Spleen (tissue), 11 donors: ENCODE data around the gene ANP32A. TPM values are rescaled to one million over a fixed set of nuclear protein-coding genes. Genes with fewer than 3 reads are reported as not detected.

Source experiments
- DNase-seq: peaks from one replicate; pipeline ENCODE4 v3.0.0-alpha.2; 2020
- H3K27ac ChIP-seq, 8 donors: fragments of 200-600 bp; sonication (generic) in 7 of 8; 1 replicate in 4 of 8; 2 replicates in 4 of 8; pipeline versions ENCODE4 v1.5.0 to v1.8.0; 2016 to 2021; ENCODE audit warnings: inconsistent platforms in 4 of 8, mild to moderate bottlenecking in 4 of 8, moderate library complexity in 1 of 8
- H3K27me3 ChIP-seq, 7 donors: fragments of 200-600 bp; sonication (generic) in 6 of 7; replicated peaks in 1 of 7; 1 replicate in 4 of 7; 2 replicates in 3 of 7; pipeline versions ENCODE4 v1.5.0 to v1.8.0; 2016 to 2021; ENCODE audit warnings: inconsistent platforms in 3 of 7, mild to moderate bottlenecking in 1 of 7
- H3K36me3 ChIP-seq, 6 donors: fragments of 200-600 bp; sonication (generic) in 5 of 6; 1 replicate in 4 of 6; 2 replicates in 2 of 6; pipeline versions ENCODE4 v1.5.0 to v1.8.0; 2016 to 2021; ENCODE audit warnings: inconsistent platforms in 2 of 6
- H3K4me1 ChIP-seq, 6 donors: fragments of 200-600 bp; sonication (generic) in 5 of 6; 1 replicate in 3 of 6; 2 replicates in 3 of 6; pipeline versions ENCODE4 v1.5.0 to v1.8.0; 2016 to 2021; ENCODE audit warnings: inconsistent platforms in 3 of 6
- H3K4me3 ChIP-seq, 8 donors: fragments of 200-600 bp; sonication (generic) in 7 of 8; 1 replicate in 4 of 8; 2 replicates in 4 of 8; pipeline versions ENCODE4 v1.5.0 to v1.8.0; 2016 to 2021; ENCODE audit warnings: inconsistent platforms in 4 of 8, mild to moderate bottlenecking in 4 of 8, moderate library complexity in 2 of 8
- H3K9me3 ChIP-seq, 8 donors: fragments of 200-600 bp; sonication (generic) in 7 of 8; 1 replicate in 4 of 8; 2 replicates in 4 of 8; pipeline versions ENCODE4 v1.5.0 to v1.8.0; 2016 to 2021; ENCODE audit warnings: inconsistent platforms in 4 of 8
- POLR2A ChIP-seq, 3 donors: fragments of 450-650 bp; IDR thresholded peaks; one replicate each; pipeline ENCODE4 v1.5.1; 2017; ENCODE audit warnings: antibody characterized with exemption in 3 of 3, mild to moderate bottlenecking in 1 of 3
- POLR2AphosphoS5 ChIP-seq, 3 donors: sonication (generic); formaldehyde crosslinking; IDR thresholded peaks; one replicate each; pipeline ENCODE4 v1.5.1; 2017; ENCODE audit warnings: antibody characterized with exemption in 3 of 3
- WGBS, 5 donors: extraction: QIAGEN DNeasy Blood & Tissue Kit in 3 of 5; methylation state at CpG; one replicate each; pipeline versions ENCODE4 v1.1.5 to v1.1.7; 2013 to 2018; 5-methylcytosine and 5-hydroxymethylcytosine counted together
- intact Hi-C: fragments of 100-400 bp; cut with DNase I; formaldehyde crosslinking; loops from one replicate; pipeline ENCODE4 v1.15.0; 2023; ENCODE audit warnings: low total_unique reads
- polyA plus RNA-seq, 3 donors: library from polyadenylated mRNA; stranded (reverse); fragments of 200-250 nt; gene quantifications; one replicate each; pipeline ENCODE4 v1.2.1, GENCODE V29; 2013
- total RNA-seq, 7 donors: library from RNA; depleted of rRNA in 3 of 7; stranded (reverse); fragments of >200 nt in 3 of 7; fragmentation: NEBNext Ultra II Directional in 4 of 7; extraction: Animal tissue kit (Norgen Biotek cat#: 25700) in 4 of 7; gene quantifications; one replicate each; pipeline versions ENCODE4 v1.1.0 to v1.2.1, GENCODE V29; 2016 to 2021
- TF ChIP-seq, protein P1 (sequence below), 11 experiments: fragments of 200-600 bp in 7 of 11; fragments of 450-650 bp in 4 of 11; sonication (generic) in 4 of 11; IDR thresholded peaks in 8 of 11; conservative IDR thresholded peaks in 3 of 11; 1 replicate in 7 of 11; 2 replicates in 4 of 11; pipeline versions ENCODE4 v1.4.0 to v1.8.0; 2016 to 2021; ENCODE audit warnings: antibody characterized with exemption in 11 of 11, inconsistent platforms in 4 of 11, mild to moderate bottlenecking in 1 of 11
- donor health status: healthy with polysubstance abuse.
- donor health status: DM: no; HTN: no; CAD: no; lungs with moderate emphysema.
- donor health status: DM: no; HTN: no; CAD: no.
- donor health status: Bipolar disorder and iron deficiency.
- donor health status: healthy.
- donor health status: DM: no; HTN: no; CAD: no.
- donor health status: DM: yes; HTN: yes; CAD: no.

ANP32A gene
- total and polyA plus RNA-seq, 10 donors: 58.6 to 163 (median 102) TPM

DNA sequence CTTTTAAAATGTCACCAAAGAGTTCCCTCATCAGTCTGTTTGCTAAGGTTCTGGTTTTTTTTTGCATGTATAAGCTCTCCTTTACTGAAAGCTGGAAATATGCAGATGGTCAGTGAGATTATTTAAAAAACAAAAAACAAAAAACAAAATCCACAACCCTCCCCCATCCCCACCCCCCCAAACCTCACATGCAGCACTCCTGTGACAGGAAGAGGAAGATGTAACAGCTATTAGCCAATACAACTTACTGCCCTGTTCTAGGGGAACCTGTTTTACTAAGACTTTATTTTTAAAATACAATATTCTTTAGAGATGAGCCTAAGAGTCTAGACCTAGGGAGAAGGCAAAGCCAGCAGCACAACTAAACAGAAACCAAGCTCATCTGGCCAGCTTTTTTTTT, 39.5 kb downstream of the ANP32A start:
- Histone ChIP-seq H3K27ac (peak overlapping the region in 7 of 8 donors; percentile 82 to 94 (median 89)), H3K36me3 (peaks cover 0 to 92% (median 58%) of the 10 kb centered on the region in 6 donors), H3K4me3 (peak overlapping the region in 3 of 8 donors; percentile 13 to 58 (median 20)), H3K27me3 (no peaks in the 10 kb centered on the region), H3K4me1 (peaks cover 10 to 75% (median 36%) of the 10 kb centered on the region in 6 donors), H3K9me3 (no peaks in the 10 kb centered on the region)
- DNase-seq: no peak
- TF ChIP-seq, protein P1, sequence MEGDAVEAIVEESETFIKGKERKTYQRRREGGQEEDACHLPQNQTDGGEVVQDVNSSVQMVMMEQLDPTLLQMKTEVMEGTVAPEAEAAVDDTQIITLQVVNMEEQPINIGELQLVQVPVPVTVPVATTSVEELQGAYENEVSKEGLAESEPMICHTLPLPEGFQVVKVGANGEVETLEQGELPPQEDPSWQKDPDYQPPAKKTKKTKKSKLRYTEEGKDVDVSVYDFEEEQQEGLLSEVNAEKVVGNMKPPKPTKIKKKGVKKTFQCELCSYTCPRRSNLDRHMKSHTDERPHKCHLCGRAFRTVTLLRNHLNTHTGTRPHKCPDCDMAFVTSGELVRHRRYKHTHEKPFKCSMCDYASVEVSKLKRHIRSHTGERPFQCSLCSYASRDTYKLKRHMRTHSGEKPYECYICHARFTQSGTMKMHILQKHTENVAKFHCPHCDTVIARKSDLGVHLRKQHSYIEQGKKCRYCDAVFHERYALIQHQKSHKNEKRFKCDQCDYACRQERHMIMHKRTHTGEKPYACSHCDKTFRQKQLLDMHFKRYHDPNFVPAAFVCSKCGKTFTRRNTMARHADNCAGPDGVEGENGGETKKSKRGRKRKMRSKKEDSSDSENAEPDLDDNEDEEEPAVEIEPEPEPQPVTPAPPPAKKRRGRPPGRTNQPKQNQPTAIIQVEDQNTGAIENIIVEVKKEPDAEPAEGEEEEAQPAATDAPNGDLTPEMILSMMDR (IDR thresholded peaks at IDR 0.05 in 8 of 11, conservative IDR thresholded peaks at IDR 0.05 in 3 of 11): no peak
- no peak for TF ChIP-seq POLR2A (IDR thresholded peaks at IDR 0.05)
- no peak for TF ChIP-seq POLR2AphosphoS5 (IDR thresholded peaks at IDR 0.05)
- intact Hi-C loops: loop anchor here (5.0 kb wide), 1 partner anchor 46 kb away; no protein-coding TSS in a partner anchor

DNA sequence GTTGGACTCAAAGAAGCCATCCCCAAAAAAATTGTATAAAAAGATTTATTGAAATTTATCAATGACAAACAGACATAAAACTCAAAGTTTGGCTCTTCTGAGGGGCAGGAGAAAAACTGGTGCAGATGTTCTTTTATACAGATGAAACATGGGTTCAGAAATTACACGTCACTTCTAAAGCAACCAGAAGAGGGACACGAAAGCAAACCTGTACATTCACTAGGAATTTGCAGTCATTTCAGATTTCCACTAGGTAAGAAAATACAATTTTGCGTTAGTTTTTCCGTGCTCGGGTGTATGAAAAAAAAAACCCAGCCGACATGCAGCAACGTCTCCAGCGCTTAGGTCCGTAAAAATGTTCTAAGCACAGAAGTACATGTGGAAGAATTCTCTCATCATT, 41.8 kb downstream of the ANP32A start:
- no peaks in the 10 kb centered on the region for H3K9me3 ChIP-seq
- H3K4me3 ChIP-seq: no peak overlapping the region
- no peak overlapping the region for H3K27ac ChIP-seq
- H3K4me1 ChIP-seq: peaks cover 10 to 68% (median 38%) of the 10 kb centered on the region in 6 donors
- peaks cover 0 to 68% (median 39%) of the 10 kb centered on the region in 6 donors for H3K36me3 ChIP-seq
- intact Hi-C loops: no loop called here
- no peak for TF ChIP-seq POLR2A (IDR thresholded peaks at IDR 0.05)
- TF ChIP-seq, protein P1 (IDR thresholded peaks at IDR 0.05 in 8 of 11, conservative IDR thresholded peaks at IDR 0.05 in 3 of 11): no peak
- 90 to 95% (median 93%) methylated on average over 9 of the region's 9 CpGs for WGBS, 5 donors
- H3K27me3 ChIP-seq: no peaks in the 10 kb centered on the region
- DNase-seq: no peak

DNA sequence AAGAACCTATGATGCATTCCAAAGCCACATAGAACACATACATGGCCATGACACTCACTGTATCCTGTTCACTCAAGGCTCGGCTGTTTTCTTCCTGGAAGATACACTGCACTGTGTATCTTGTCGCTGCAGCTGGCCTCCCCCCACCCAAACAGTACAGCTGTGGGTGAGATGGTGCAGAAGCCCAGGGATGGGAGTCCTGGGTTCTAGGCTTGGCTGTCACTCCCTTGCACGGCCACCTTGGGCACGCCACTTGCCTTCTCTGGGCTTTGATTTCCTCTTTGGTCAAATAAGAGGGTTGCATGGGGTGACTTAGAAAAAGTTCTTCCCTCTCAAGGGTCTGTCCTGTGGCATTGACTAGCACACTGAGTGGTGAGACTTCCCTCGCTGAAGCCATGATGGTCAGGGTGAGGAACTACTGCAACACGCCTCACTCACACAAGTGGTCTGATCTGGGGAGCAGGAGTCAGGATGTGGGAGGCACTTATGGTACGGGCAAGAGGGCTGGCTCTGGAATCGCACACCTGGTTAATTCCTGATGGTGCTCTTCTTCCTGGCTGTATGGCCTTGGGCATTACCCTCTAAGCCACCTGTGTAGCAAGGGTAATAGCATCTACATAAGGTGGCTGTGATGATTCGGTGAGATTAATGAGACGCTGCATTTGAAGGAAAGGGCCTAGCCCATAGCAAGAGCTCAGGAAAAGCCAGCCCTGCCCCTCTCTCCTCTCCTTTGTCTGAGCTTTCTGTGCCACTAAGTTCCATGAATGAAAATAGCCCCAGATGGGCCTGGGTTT, 44.0 kb downstream of the ANP32A start:
- H3K4me1 ChIP-seq: peaks cover 0 to 46% (median 17%) of the 10 kb centered on the region in 6 donors
- H3K9me3 ChIP-seq: no peaks in the 10 kb centered on the region
- H3K36me3 ChIP-seq: peaks cover 0 to 46% (median 28%) of the 10 kb centered on the region in 6 donors
- no peaks in the 10 kb centered on the region for H3K27me3 ChIP-seq
- H3K27ac ChIP-seq: peak overlapping the region in 4 of 8 donors; percentile 13 to 52 (median 34)
- TF ChIP-seq, protein P1 (IDR thresholded peaks at IDR 0.05 in 8 of 11, conservative IDR thresholded peaks at IDR 0.05 in 3 of 11): no peak
- TF ChIP-seq POLR2AphosphoS5 (IDR thresholded peaks at IDR 0.05) (peak in 2 of 3 donors; percentile 21 to 28), POLR2A (IDR thresholded peaks at IDR 0.05) (no peak)
- WGBS, 5 donors: 68 to 80% (median 78%) methylated on average over 10 of the region's 10 CpGs
- intact Hi-C loops: no loop called here
- no peak overlapping the region for H3K4me3 ChIP-seq
- DNase-seq: no peak
